GM18520 (cell line): ENCODE data around the gene RELCH.
"Not testable (repeated sequence)": the region's sequence is repeated elsewhere in the genome, so short reads cannot be mapped to it uniquely, and the experiment has no call there.

ENCODE experiments used
- ATAC-seq: cut with Tn5 transposase; IDR thresholded peaks from one replicate; pipeline ENCODE4 v1.9.1; 2021; ENCODE audit not compliant: unreplicated experiment

RELCH gene

GRCh38 chr18:62186774-62187542 is at the start of gene RELCH, which contains the start of gene PIGN:
Gene RELCH (plus strand): TSS chr18:62187255. CDS start chr18:62187506, 251 bp downstream.
Gene PIGN (minus strand): TSS chr18:62187056. CDS start chr18:62161353, 25,703 bp downstream.
- peak; percentile 81 for ATAC-seq

- ATAC-seq: no peak
These were observed 48.4 kb upstream of the RELCH start for GRCh38 chr18:62138461-62139235.

GRCh38 chr18:62140259-62140658 is 46.8 kb upstream of the RELCH start:
- no peak for ATAC-seq

- ATAC-seq: no peak
These were observed 42.7 kb upstream of the RELCH start for GRCh38 chr18:62144338-62144737.

GRCh38 chr18:62151068-62151771 is 35.8 kb upstream of the RELCH start:
- no peak for ATAC-seq

- ATAC-seq: no peak
These were observed 34.2 kb upstream of the RELCH start for GRCh38 chr18:62152844-62153243.

GRCh38 chr18:62157843-62158242 is 29.2 kb upstream of the RELCH start:
- no peak for ATAC-seq

- no peak for ATAC-seq
These were observed 22.7 kb upstream of the RELCH start for GRCh38 chr18:62164310-62164709.

- ATAC-seq: no peak
These were observed 22.1 kb upstream of the RELCH start for GRCh38 chr18:62164855-62165487.

GRCh38 chr18:62165583-62165982 is 21.5 kb upstream of the RELCH start:
- no peak for ATAC-seq

GRCh38 chr18:62166524-62166923 is 20.5 kb upstream of the RELCH start:
- not testable (repeated sequence) for ATAC-seq

GRCh38 chr18:62170857-62171256 is 16.2 kb upstream of the RELCH start:
- ATAC-seq: no peak

GRCh38 chr18:62172298-62172697 is 14.8 kb upstream of the RELCH start:
- ATAC-seq: no peak

- ATAC-seq: no peak
These were observed 11.5 kb upstream of the RELCH start for GRCh38 chr18:62175521-62175920.

- ATAC-seq: no peak
These were observed 9.8 kb upstream of the RELCH start for GRCh38 chr18:62177271-62177670.

- no peak for ATAC-seq
These were observed 7.8 kb upstream of the RELCH start for GRCh38 chr18:62179213-62179612.

GRCh38 chr18:62182220-62182619 is 4.8 kb upstream of the RELCH start:
- ATAC-seq: no peak

- ATAC-seq: no peak
These were observed 3.4 kb upstream of the RELCH start for GRCh38 chr18:62183578-62184195.

- ATAC-seq: no peak
These were observed 619 bp upstream of the RELCH start for GRCh38 chr18:62186499-62186773.

GRCh38 chr18:62187543-62188510 is 772 bp downstream of the RELCH start:
- peak; percentile 0 for ATAC-seq
